ENCODE results near the gene COLEC12. TPM values are rescaled to one million over a fixed set of nuclear protein-coding genes. Genes with fewer than 3 reads are reported as not detected.

The COLEC12 gene
- total RNA-seq, 1 experiment from 2014 or later: not detected

GRCh38 chr18:523561-523960 lies 23.1 kb upstream of the COLEC12 start:
- ChIA-PET POLR2A (no interaction called here), CTCF (no interaction called here)
- peak; percentile 47; the same call in 1 of the 2 replicates for ATAC-seq

More at GRCh38 chr18:523561-523960, 23.1 kb upstream of the COLEC12 start:
- no peaks in the 10 kb centered on the region for H3K27me3 ChIP-seq (ENCODE audit: insufficient read depth, low read length)
- RAD21 ChIA-PET (ENCODE audit: low non-redundant PET in 1 of 2, low total read pairs in 2 of 2, uncharacterized antibody in 2 of 2, unreplicated experiment in 2 of 2): no interaction called here
- H3K4me2 ChIP-seq (ENCODE audit: low read length): no peak overlapping the region
- H3K9me2 ChIP-seq (ENCODE audit: insufficient read depth): no peaks in the 10 kb centered on the region
- no peak overlapping the region for H3K9ac ChIP-seq (ENCODE audit: low read length)
- no peaks in the 10 kb centered on the region for H3K79me2 ChIP-seq (ENCODE audit: insufficient read depth, low read length)
- H3K9me3 ChIP-seq (ENCODE audit: control insufficient read depth in 1 of 2, insufficient read depth in 1 of 2, low read depth in 1 of 2, low read length in 2 of 2): no peaks in the 10 kb centered on the region
- no peaks in the 10 kb centered on the region for H4K20me1 ChIP-seq (ENCODE audit: insufficient read depth)
- H3K27ac ChIP-seq (ENCODE audit: low read depth, low read length): no peak overlapping the region
- H3K4me1 ChIP-seq (ENCODE audit: control insufficient read depth in 1 of 2, insufficient read depth in 2 of 2, low read length in 2 of 2): peaks cover 2 to 9% of the 10 kb centered on the region in 2 experiments; a peak in 3 of 4 replicates
- BruUV-seq (replicated peaks): no TSS peak
- intact Hi-C loops (cut with micrococcal nuclease): no loop called here
- DNase-seq (ENCODE audit: low read depth, low spot score): no peak
- H3K36me3 ChIP-seq (ENCODE audit: control insufficient read depth in 1 of 2, insufficient read depth in 2 of 2, low read length in 2 of 2): no peaks in the 10 kb centered on the region
- H2AFZ ChIP-seq (ENCODE audit: low read depth, low read length, poor library complexity, severe bottlenecking): no peak overlapping the region
- no peak overlapping the region for H3K4me3 ChIP-seq (replicated peaks in 1 of 2; ENCODE audit: low read depth in 1 of 2, low read length in 2 of 2)
- TF ChIP-seq ZBTB33 (IDR thresholded peaks at IDR 0.05; ENCODE audit: extremely low read depth, insufficient replicate concordance, low read length) (no peak), EZH2 (IDR thresholded peaks at IDR 0.05) (no peak), ZFX (IDR thresholded peaks at IDR 0.05) (no peak), SRF (IDR thresholded peaks at IDR 0.05; ENCODE audit: low read depth) (no peak), CBX3 (IDR thresholded peaks at IDR 0.05; ENCODE audit: low read depth) (no peak), CTCF (IDR thresholded peaks at IDR 0.05 in 2 of 3, conservative IDR thresholded peaks at IDR 0.05 in 1 of 3; ENCODE audit: borderline replicate concordance in 1 of 3, insufficient read depth in 1 of 3, low read depth in 2 of 3, low read length in 2 of 3) (no peak), SP1 (IDR thresholded peaks at IDR 0.05; ENCODE audit: low read depth) (no peak), FOSL1 (IDR thresholded peaks at IDR 0.05; ENCODE audit: low read depth) (no peak), POLR2A (IDR thresholded peaks at IDR 0.05; ENCODE audit: borderline replicate concordance, extremely low read depth, insufficient read depth, insufficient read length) (no peak), EGR1 (IDR thresholded peaks at IDR 0.05; ENCODE audit: low read depth) (no peak), SIN3A (IDR thresholded peaks at IDR 0.05; ENCODE audit: low read depth) (no peak), CEBPB (IDR thresholded peaks at IDR 0.05; ENCODE audit: low read depth) (no peak), YY1 (IDR thresholded peaks at IDR 0.05; ENCODE audit: extremely low read depth, insufficient replicate concordance, low read depth, low read length) (no peak)
- TF ChIP-seq, protein P1, sequence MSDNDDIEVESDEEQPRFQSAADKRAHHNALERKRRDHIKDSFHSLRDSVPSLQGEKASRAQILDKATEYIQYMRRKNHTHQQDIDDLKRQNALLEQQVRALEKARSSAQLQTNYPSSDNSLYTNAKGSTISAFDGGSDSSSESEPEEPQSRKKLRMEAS (IDR thresholded peaks at IDR 0.05): no peak

All from HCT116 (cell line).